GM21360 (cell line): ENCODE measurements around the gene PIKFYVE.

Experiments used
- ATAC-seq: cut with Tn5 transposase; IDR thresholded peaks from one replicate; pipeline ENCODE4 v1.9.1; 2021; ENCODE audit warnings: mild to moderate bottlenecking, moderate library complexity; ENCODE audit not compliant: unreplicated experiment

The PIKFYVE gene

GRCh38 chr2:208407667-208408066 is 141.6 kb downstream of the PIKFYVE start:
- peak; percentile 55 for ATAC-seq
